ENCODE data around the gene NME3.

The NME3 gene

DNA sequence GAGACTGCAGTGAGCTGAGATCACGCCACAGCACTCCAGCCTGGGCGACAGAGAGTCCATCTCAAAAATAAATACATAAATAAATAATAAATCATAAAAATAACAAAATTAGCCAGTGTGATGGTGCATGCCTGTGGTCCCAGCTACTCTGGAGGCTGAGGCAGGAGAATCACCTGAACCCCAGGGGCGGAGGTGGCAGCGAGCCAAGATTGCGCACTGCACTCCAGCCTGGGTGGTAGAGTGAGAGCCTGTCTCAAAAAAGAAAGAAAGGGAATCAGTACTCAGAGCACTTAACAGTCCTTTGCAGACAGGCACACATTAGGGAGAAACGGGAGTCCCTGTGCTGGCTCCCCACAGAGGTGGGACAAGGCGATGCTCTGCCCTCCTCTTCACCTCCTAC lies 40.3 kb downstream of the NME3 start:
- TF ChIP-seq, protein P1, sequence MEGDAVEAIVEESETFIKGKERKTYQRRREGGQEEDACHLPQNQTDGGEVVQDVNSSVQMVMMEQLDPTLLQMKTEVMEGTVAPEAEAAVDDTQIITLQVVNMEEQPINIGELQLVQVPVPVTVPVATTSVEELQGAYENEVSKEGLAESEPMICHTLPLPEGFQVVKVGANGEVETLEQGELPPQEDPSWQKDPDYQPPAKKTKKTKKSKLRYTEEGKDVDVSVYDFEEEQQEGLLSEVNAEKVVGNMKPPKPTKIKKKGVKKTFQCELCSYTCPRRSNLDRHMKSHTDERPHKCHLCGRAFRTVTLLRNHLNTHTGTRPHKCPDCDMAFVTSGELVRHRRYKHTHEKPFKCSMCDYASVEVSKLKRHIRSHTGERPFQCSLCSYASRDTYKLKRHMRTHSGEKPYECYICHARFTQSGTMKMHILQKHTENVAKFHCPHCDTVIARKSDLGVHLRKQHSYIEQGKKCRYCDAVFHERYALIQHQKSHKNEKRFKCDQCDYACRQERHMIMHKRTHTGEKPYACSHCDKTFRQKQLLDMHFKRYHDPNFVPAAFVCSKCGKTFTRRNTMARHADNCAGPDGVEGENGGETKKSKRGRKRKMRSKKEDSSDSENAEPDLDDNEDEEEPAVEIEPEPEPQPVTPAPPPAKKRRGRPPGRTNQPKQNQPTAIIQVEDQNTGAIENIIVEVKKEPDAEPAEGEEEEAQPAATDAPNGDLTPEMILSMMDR (conservative IDR thresholded peaks at IDR 0.05; ENCODE audit: low read length) = no peak
- no peak overlapping the region for H3K4me3 ChIP-seq (ENCODE audit: low read length)
- no peak for DNase-seq (ENCODE audit: low read depth)

DNA sequence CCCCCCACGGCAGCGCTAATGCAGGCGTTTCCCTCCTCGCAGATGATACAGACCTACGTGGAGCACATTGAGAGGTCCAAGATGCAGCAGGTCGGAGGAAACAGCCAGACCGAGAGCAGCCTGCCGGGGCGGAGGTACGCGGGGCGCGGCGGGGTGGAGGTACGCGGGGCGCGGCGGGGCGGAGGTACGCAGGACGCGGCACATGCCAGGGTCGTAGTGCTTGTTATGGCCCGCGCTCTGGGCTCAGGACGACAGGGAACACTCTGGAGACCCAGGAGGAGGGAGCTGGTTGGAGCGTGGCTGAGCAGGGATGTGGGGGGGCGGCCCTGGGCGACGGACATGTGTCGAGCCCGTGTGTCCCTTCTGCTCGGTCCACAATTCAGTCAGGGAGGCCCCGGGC lies 41.9 kb downstream of the NME3 start:
- DNase-seq (ENCODE audit: low read depth) = no peak
- TF ChIP-seq, protein P1 (conservative IDR thresholded peaks at IDR 0.05; ENCODE audit: low read length) = no peak
- no peak overlapping the region for H3K4me3 ChIP-seq (ENCODE audit: low read length)

- TF ChIP-seq, protein P1 (conservative IDR thresholded peaks at IDR 0.05; ENCODE audit: low read length) = no peak
- H3K4me3 ChIP-seq (ENCODE audit: low read length) = no peak overlapping the region
- DNase-seq (ENCODE audit: low read depth) = no peak
Measured at GRCh38 chr16:1729026-1729425, 42.3 kb downstream of the NME3 start.

- TF ChIP-seq, protein P1 (conservative IDR thresholded peaks at IDR 0.05; ENCODE audit: low read length) = no peak
- no peak overlapping the region for H3K4me3 ChIP-seq (ENCODE audit: low read length)
- no peak for DNase-seq (ENCODE audit: low read depth)
Measured at GRCh38 chr16:1727651-1728624, 43.4 kb downstream of the NME3 start.

- H3K4me3 ChIP-seq (ENCODE audit: low read length) = no peak overlapping the region
- no peak for DNase-seq (ENCODE audit: low read depth)
- TF ChIP-seq, protein P1 (conservative IDR thresholded peaks at IDR 0.05; ENCODE audit: low read length) = no peak
Measured at GRCh38 chr16:1726661-1727502, 44.5 kb downstream of the NME3 start.

DNA sequence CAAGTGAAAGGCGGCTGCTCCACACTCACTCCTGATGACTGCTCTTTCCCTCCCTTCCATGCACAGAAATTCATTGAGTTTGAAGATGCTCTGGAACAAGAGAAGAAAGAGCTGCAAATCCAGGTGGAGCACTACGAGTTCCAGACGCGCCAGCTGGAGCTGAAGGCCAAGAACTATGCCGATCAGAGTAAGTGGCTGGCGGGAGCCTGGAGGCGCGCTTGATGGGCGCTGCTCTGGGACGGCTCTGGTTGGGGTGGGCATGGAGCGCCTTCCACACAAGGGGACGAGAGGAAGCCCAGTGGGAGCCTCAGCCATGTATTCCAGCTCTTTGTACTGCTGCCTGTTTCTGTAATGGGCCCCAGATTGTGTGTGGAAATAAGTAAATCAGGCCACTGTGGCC lies 46.9 kb downstream of the NME3 start:
- no peak for DNase-seq (ENCODE audit: low read depth)
- no peak overlapping the region for H3K4me3 ChIP-seq (ENCODE audit: low read length)
- TF ChIP-seq, protein P1 (conservative IDR thresholded peaks at IDR 0.05; ENCODE audit: low read length) = no peak
